SK-N-SH (cell line): ENCODE measurements around the gene SEMA3B.

Experiments
- CHD2 ChIP-seq: fragments of 150-350 bp; IDR thresholded peaks from 2 replicates; pipeline ENCODE4 v1.6.1; 2018; ENCODE audit warnings: low read length; ENCODE audit not compliant: partially characterized antibody
- CTCF ChIP-seq: fragments of 200-600 bp; sonication (generic); IDR thresholded peaks from 2 replicates; pipeline ENCODE4 v1.6.1; 2017; ENCODE audit warnings: antibody characterized with exemption, mild to moderate bottlenecking, moderate library complexity
- ELF1 ChIP-seq: IDR thresholded peaks from 2 replicates; pipeline ENCODE4 v1.4.0; 2012
- EP300 ChIP-seq, 2 experiments: IDR thresholded peaks; 2 replicates each; pipeline versions ENCODE4 v1.4.0 to v1.6.1; 2012; ENCODE audit warnings: borderline replicate concordance in 1 of 2, low read depth in 1 of 2, low read length in 1 of 2
- EZH2phosphoT487 ChIP-seq: fragments of 200-600 bp; sonication (generic); IDR thresholded peaks from 2 replicates; pipeline ENCODE4 v1.6.1; 2017; ENCODE audit warnings: low read depth, mixed run types, mild to moderate bottlenecking, antibody characterized with exemption, moderate library complexity, borderline replicate concordance
- JUND ChIP-seq: IDR thresholded peaks from 2 replicates; pipeline ENCODE4 v1.4.0; 2012
- MAX ChIP-seq: IDR thresholded peaks from 2 replicates; pipeline ENCODE4 v1.4.0; 2012; ENCODE audit warnings: low read depth
- MEF2A ChIP-seq: IDR thresholded peaks from 2 replicates; pipeline ENCODE4 v1.4.0; 2012; ENCODE audit warnings: low read depth, borderline replicate concordance
- POLR2AphosphoS5 ChIP-seq: IDR thresholded peaks from 2 replicates; pipeline ENCODE4 v1.6.1; 2012; ENCODE audit warnings: low read depth, low read length
- RCOR1 ChIP-seq: fragments of 150-350 bp; IDR thresholded peaks from 2 replicates; pipeline ENCODE4 v1.6.1; 2017; ENCODE audit warnings: antibody characterized with exemption, low read length
- REST ChIP-seq: IDR thresholded peaks from 2 replicates; pipeline ENCODE4 v1.6.1; 2012; ENCODE audit warnings: mild to moderate bottlenecking, low read depth, low read length, moderate library complexity
- RXRA ChIP-seq: IDR thresholded peaks from 2 replicates; pipeline ENCODE4 v1.4.0; 2012; ENCODE audit warnings: low read depth, mild to moderate bottlenecking, borderline replicate concordance
- SMC3 ChIP-seq: IDR thresholded peaks from 2 replicates; pipeline ENCODE4 v1.6.1; 2012; ENCODE audit warnings: low read depth, low read length, improper control_type of control experiment
- TAF1 ChIP-seq: IDR thresholded peaks from 2 replicates; pipeline ENCODE4 v1.6.1; 2012; ENCODE audit warnings: low read depth, mild to moderate bottlenecking, low read length, moderate library complexity, borderline replicate concordance

- no peak for TF ChIP-seq RXRA
- TF ChIP-seq CTCF, result no peak
- TF ChIP-seq POLR2AphosphoS5, result no peak
- TF ChIP-seq EP300 (IDR thresholded peaks at IDR 0.05; ENCODE audit: borderline replicate concordance in 1 of 2, low read depth in 1 of 2, low read length in 1 of 2), result no peak
- no peak for TF ChIP-seq MEF2A
- no peak for TF ChIP-seq ELF1
- TF ChIP-seq CHD2, result no peak
- TF ChIP-seq JUND, result no peak
- TF ChIP-seq RCOR1, result no peak
- TF ChIP-seq EZH2phosphoT487, result no peak
- TF ChIP-seq SMC3, result no peak
- TF ChIP-seq MAX, result no peak
- TF ChIP-seq TAF1, result no peak
- TF ChIP-seq REST, result no peak
Measured at GRCh38 chr3:50318163-50318562, 49.2 kb downstream of the SEMA3B start.
